Central memory CD4-positive, alpha-beta T cell (primary cell): Measurements from ENCODE around the gene PNLIPRP1.

Source experiments
- DNase-seq: peaks from one replicate; pipeline ENCODE4 v3.0.0; 2022

The PNLIPRP1 gene

GRCh38 chr10:116633216-116633600 is 42.4 kb downstream of the PNLIPRP1 start:
- no peak for DNase-seq

GRCh38 chr10:116634126-116634975 is 43.6 kb downstream of the PNLIPRP1 start:
- DNase-seq, result no peak

- no peak for DNase-seq
Measured at GRCh38 chr10:116636385-116636784, 45.6 kb downstream of the PNLIPRP1 start.

GRCh38 chr10:116636976-116637375 is 46.2 kb downstream of the PNLIPRP1 start:
- DNase-seq, result no peak

- DNase-seq, result peak; percentile 9
Measured at GRCh38 chr10:116637830-116638229, 47.1 kb downstream of the PNLIPRP1 start.

- DNase-seq, result no peak
Measured at GRCh38 chr10:116646502-116646901, 55.7 kb downstream of the PNLIPRP1 start.

DNA sequence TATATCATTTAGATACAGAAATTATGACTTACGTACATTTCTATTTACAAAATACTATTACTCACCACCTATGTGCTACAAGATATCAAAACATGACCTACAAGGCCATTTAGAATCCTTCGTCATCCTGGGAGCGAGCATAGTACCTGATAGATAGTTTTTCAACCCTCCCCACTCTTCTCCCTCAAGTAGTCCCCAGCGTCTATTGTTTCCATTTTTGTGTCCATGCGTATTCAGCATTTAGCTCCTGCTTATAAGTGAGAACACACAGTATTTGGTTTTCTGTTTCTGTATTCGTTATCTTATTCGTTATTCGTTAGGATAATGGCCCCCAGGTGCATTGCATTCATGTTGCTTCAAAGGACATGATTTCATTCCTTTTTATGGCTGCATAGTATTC is 58.1 kb downstream of the PNLIPRP1 start:
- no peak for DNase-seq

GRCh38 chr10:116653885-116654284 is 63.1 kb downstream of the PNLIPRP1 start:
- DNase-seq, result no peak

- DNase-seq, result no peak
Measured at GRCh38 chr10:116654816-116655215, 64.1 kb downstream of the PNLIPRP1 start.

DNA sequence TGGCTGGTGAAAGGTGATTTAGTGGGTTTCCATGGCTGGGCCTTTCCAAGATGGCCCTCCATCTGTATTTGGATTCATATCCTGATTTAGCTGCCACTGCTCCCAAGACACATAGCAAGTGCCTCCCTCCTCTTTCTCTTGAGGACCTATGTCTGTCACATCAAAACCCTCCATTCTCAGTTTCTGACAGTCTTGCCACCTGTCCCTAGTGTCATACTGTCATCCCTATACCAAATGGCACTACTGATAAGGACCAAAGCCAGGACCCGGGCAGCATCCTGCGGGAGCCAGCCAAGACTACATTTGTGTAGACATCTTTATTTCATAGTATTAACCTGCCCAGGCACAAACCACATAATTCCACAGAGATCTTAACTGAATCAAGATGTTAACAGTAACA is 64.8 kb downstream of the PNLIPRP1 start:
- no peak for DNase-seq

DNA sequence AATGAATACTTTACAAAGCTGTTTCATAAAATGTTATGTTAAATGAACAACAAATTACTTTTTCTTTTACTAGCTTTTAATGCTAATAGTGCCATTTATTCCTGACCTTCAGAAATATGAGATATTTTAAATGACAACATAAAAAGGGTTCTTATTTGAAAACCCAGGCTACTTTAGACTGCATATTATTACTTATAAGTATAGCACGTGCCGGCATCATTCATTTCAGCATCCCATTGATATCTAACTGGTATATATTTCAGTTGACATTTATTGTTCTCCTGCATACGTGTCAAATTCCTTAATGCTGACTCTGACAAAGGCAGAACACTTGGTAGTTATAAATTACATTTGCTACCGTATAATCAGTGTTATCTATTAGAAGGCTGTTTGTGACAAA is 65.3 kb downstream of the PNLIPRP1 start:
- DNase-seq, result no peak

GRCh38 chr10:116657863-116658551 is 67.2 kb downstream of the PNLIPRP1 start:
- DNase-seq, result no peak
